Ascending aorta (tissue), 2 donors: ENCODE data around the gene SAP25. TPM values are rescaled to one million over a fixed set of nuclear protein-coding genes. Genes with fewer than 3 reads are reported as not detected.

Experiments
- DNase-seq, 2 donors: peaks; one replicate each; pipeline ENCODE4 v3.0.0-alpha.2; 2019; ENCODE audit warnings: low spot score in 2 of 2
- H3K27ac ChIP-seq, 2 donors: fragments of 200-600 bp; sonication (generic); one replicate each; pipeline ENCODE4 v1.5.1; 2016 to 2017; ENCODE audit warnings: mild to moderate bottlenecking in 1 of 2
- H3K27me3 ChIP-seq: fragments of 200-600 bp; sonication (generic); one replicate; pipeline ENCODE4 v1.5.1; 2017
- H3K36me3 ChIP-seq, 2 donors: fragments of 200-600 bp; sonication (generic); one replicate each; pipeline ENCODE4 v1.5.1; 2016
- H3K4me1 ChIP-seq, 2 donors: fragments of 200-600 bp; sonication (generic); one replicate each; pipeline ENCODE4 v1.5.1; 2016 to 2017; ENCODE audit warnings: mild to moderate bottlenecking in 1 of 2
- H3K4me3 ChIP-seq, 2 donors: fragments of 200-600 bp; sonication (generic); one replicate each; pipeline ENCODE4 v1.5.1; 2016 to 2017; ENCODE audit warnings: mild to moderate bottlenecking in 1 of 2
- H3K9me3 ChIP-seq, 2 donors: fragments of 200-600 bp; sonication (generic); one replicate each; pipeline ENCODE4 v1.5.1; 2016
- CTCF ChIP-seq, 3 experiments: fragments of 200-600 bp in 2 of 3; fragments of 450-650 bp in 1 of 3; sonication (generic) in 2 of 3; IDR thresholded peaks; one replicate each; pipeline ENCODE4 v1.5.1; 2016 to 2019; ENCODE audit warnings: antibody characterized with exemption in 3 of 3, mild to moderate bottlenecking in 1 of 3, moderate library complexity in 1 of 3
- intact Hi-C: fragments of 100-400 bp; cut with DNase I; formaldehyde crosslinking; loops from one replicate; pipeline ENCODE4 v1.15.1; 2023
- total RNA-seq: library from RNA; depleted of rRNA; stranded (reverse); fragments of >200 nt; gene quantifications from one replicate; pipeline ENCODE4 v1.1.0, GENCODE V29; 2016

Gene SAP25
- total RNA-seq, 1 donor from 2014 or later = 11.8 TPM

GRCh38 chr7:100602889-100603725 lies 29.4 kb upstream of the SAP25 start:
- peak in 1 of 2 donors; percentile 91 for DNase-seq

GRCh38 chr7:100600730-100601038 lies 27.0 kb upstream of the SAP25 start:
- Histone ChIP-seq H3K27ac (no peak overlapping the region), H3K4me3 (no peak overlapping the region), H3K4me1 (peaks cover 0 to 24% of the 10 kb centered on the region in 2 donors), H3K27me3 (no peaks in the 10 kb centered on the region), H3K9me3 (no peaks in the 10 kb centered on the region), H3K36me3 (no peaks in the 10 kb centered on the region)
- TF ChIP-seq CTCF (IDR thresholded peaks at IDR 0.05) = no peak
- intact Hi-C loops = loop anchor here (5.0 kb wide), 1 partner anchor 267 kb away; the partner anchor contains the start of gene TRIP6
- DNase-seq = no peak

More at GRCh38 chr7:100602889-100603725, 29.4 kb upstream of the SAP25 start:
- Histone ChIP-seq H3K36me3 (no peaks in the 10 kb centered on the region), H3K4me3 (peak overlapping the region; percentile 89 to 91), H3K9me3 (no peaks in the 10 kb centered on the region), H3K27ac (peak overlapping the region; percentile 87 to 88), H3K27me3 (no peaks in the 10 kb centered on the region), H3K4me1 (peaks cover 0 to 24% of the 10 kb centered on the region in 2 donors)
- TF ChIP-seq CTCF (IDR thresholded peaks at IDR 0.05) = no peak
- intact Hi-C loops = loop anchor here (5.0 kb wide), 1 partner anchor 264 kb away; the partner anchor contains the start of gene TRIP6

GRCh38 chr7:100599911-100600729 lies 26.4 kb upstream of the SAP25 start:
- H3K36me3 ChIP-seq = no peaks in the 10 kb centered on the region
- H3K27me3 ChIP-seq = no peaks in the 10 kb centered on the region
- H3K27ac ChIP-seq = no peak overlapping the region
- peaks cover 0 to 20% of the 10 kb centered on the region in 2 donors for H3K4me1 ChIP-seq
- H3K9me3 ChIP-seq = no peaks in the 10 kb centered on the region
- no peak for DNase-seq
- TF ChIP-seq CTCF (IDR thresholded peaks at IDR 0.05) = no peak
- intact Hi-C loops = loop anchor here (5.0 kb wide), 1 partner anchor 267 kb away; the partner anchor contains the start of gene TRIP6
- H3K4me3 ChIP-seq = no peak overlapping the region

- intact Hi-C loops = no loop called here
- Histone ChIP-seq H3K36me3 (no peaks in the 10 kb centered on the region), H3K9me3 (no peaks in the 10 kb centered on the region), H3K27me3 (no peaks in the 10 kb centered on the region), H3K4me1 (peaks cover 0 to 14% of the 10 kb centered on the region in 2 donors), H3K4me3 (no peak overlapping the region), H3K27ac (no peak overlapping the region)
- no peak for TF ChIP-seq CTCF (IDR thresholded peaks at IDR 0.05)
- DNase-seq = no peak
Measured at GRCh38 chr7:100598425-100598824, 24.7 kb upstream of the SAP25 start.

GRCh38 chr7:100595188-100595587 lies 21.5 kb upstream of the SAP25 start:
- H3K27me3 ChIP-seq = no peaks in the 10 kb centered on the region
- intact Hi-C loops = no loop called here
- no peak for TF ChIP-seq CTCF (IDR thresholded peaks at IDR 0.05)
- no peak overlapping the region for H3K27ac ChIP-seq
- DNase-seq = no peak
- no peaks in the 10 kb centered on the region for H3K9me3 ChIP-seq
- no peak overlapping the region for H3K4me3 ChIP-seq
- no peaks in the 10 kb centered on the region for H3K36me3 ChIP-seq
- H3K4me1 ChIP-seq = no peaks in the 10 kb centered on the region
